GM19468 (cell line): Measurements from ENCODE around the gene POLL.

Experiments
- ATAC-seq: cut with Tn5 transposase; IDR thresholded peaks from one replicate; pipeline ENCODE4 v1.9.1; 2021; ENCODE audit warnings: mild to moderate bottlenecking, moderate library complexity, moderate number of reproducible peaks; ENCODE audit not compliant: unreplicated experiment; ENCODE audit errors: extremely low read depth

The POLL gene

DNA sequence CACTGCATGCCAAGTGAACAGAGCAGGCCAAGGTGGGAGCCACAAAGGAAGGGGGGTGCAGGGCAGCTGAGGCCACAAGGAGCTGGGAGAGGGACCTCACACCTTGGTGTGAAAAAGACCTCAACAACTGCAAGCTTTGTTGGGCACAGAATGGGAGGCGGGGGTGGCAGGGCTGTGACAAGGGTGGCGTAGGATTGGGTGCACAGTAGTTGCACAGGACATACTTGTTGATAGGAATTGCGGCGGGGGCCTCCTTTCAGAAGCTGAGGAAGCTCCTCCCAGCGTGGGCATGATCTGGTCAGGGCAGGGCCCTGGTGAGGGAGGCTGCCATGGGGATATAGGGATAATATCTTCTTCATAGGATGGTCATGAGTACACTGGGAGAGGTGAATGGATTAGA, 25.8 kb downstream of the POLL start:
- ATAC-seq, result no peak

DNA sequence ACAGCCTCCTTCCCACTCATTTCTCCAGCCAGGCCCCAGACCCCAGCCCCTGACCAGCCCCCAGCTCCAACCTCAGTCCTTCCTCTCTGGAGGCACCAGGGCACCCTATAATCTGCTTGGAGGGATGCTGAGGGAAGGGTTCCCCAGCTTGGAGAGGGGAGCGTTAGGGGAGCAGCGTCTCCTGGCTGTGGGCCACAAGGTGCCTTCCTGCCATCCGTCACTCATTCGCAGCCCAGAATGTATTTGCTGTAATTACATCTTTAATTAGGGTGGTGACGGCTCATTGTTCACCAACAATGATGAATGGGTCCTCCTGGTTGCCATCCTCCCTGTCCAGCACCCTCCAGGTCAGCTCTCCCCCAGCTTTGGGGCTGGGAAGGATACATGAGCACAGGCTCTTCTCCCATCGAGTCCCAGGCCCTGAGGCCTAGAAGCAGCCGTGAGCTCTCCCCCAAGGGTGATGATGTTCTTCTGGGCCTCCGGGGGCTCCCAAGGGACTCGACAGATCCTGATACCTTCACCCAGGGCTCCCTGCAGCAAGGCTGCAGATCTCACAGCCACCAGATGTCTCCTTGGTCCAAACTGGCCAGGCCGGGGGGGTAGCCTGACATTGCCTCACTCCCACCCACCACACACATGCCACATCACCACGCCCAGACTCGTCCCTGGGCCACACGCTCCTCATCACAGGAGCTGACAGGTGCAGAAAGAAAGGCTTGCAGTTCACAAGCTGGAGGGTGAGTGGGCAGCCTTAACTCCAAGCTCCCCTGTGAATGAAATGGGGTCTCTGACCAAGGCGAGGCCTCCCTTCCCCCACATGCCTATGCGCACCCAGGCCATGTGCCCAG, 26.8 kb downstream of the POLL start:
- no peak for ATAC-seq

DNA sequence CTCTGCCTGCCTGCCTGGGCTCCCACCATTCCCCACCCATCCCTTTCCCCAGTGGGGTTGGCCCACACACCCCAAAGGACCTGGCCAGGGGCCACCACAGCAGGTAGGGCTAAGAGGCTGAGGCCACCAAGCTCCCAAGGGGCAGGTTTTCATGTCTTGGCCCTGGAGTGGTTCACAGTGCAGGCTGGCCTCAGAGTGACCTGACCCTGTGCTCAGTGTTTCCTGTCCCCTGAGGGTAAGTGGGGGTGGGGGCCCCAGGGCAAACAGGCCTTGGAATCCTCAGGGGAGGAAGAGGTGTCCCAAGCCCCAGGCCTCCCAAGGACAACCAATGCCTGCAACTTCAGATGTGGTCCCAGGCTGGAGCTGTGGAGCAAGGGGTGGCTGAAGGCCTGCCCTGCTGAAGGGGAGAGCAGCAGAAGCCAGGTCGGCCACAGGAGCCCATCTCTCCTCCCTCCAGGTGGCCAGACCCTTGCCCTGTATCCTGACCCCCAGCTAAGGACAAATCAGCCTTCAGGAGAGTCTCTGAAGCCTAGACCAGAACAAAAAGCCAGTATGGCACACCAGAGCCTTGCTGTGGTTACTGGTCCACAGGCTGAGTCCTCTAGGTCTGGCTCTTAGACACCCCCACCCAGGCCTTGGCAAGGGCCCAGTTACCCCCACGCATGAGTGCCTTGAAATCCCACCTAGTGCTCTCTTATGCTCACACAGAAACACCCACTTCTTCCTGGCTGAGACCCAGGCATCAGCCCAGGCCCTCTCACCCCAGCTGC, 27.6 kb downstream of the POLL start:
- no peak for ATAC-seq

DNA sequence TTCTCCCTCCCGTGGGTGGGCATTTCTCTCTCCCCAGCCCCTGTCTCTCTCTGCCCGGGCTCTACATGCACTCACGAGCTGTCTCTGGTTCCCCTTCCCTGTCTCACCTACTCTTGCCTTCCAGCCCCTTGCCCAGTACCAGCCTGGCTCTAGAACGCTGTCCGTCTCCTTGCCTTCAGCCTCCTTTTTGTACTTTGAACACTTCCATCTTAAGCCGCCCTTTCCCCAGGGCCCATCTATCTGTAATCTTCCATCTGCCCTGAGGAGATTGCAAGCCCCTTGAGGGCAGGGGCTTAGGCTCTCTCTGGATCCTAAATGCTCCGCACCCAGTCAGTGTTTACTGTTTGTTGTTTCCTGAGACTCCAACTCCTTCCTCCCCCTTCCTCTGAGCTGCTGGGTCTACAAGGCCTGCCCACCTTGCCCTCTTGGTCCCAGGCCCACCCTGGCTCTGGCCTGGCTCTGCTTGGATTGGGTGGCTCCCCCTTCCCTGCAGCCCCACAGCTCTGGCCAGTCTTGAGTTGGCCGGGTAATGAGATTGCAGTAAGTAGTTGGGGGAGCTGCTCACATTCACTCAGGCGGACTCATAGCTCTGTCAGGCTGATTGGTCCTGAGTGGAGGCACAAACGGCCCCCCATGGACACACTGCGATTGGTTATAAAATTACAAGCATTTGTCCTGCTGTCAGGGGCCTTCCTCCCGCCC, 28.3 kb downstream of the POLL start:
- ATAC-seq, result no peak

DNA sequence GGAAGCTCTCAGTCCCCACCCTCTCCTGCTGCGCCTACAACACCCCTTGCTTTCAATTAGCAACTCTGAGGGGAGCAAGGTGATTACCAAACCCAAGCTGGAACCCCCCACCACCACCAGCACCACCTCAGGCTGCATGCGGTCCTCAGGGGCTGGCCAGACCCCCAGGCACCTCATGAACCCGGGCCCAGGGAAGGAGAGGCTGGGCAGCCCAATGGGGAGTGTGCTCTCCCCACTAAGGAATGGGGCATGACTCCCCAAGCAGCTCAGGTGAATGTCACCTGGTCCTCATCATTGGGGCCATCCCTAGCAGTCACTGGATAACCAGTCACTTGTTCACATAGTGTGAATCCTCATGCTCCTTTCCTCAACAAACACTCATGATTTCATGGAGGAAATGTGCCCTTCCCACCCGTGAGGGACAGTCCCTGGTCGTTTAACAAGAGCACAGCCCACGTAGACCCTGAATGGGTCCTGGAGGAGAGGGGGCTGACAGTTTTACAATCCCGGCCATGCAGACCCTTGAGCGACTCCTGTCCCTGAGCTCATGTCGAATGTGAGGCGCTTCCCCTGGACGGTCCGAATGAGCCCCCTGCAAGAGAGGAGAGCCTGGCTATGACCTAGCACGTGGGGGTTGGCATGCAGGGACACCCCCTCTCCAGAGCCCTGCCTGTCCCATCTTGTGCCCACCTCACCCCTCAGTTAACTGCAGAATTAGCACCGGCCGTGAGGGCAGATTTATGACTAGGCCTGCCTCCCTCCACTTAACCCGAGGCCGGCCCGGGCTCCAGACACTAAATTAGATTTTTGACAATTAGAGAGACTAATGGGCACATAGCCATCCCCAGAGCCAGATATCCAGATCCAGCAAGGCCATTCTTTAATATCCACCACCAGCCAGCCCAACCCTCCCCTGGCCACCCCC, 29.1 kb downstream of the POLL start:
- no peak for ATAC-seq

DNA sequence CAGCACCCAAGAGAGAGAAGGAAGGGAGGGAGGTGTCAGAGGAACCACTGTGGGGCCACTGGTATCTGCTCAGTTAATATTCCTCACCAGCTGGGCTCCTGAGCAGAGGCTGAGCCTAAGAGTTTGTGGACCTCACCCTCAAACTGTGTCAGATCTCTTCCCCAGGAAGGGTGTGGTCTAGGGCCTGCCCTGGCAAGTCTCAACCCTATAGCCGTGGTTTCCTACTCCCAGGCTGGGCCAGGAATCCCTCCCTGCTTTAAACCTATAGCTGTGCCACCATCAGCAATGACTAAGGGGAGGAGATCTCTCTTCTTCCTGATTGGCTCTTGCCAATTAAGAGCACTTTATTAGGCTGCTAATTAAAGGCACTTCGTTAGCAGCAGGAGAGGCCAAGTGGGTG, 29.9 kb downstream of the POLL start:
- no peak for ATAC-seq

DNA sequence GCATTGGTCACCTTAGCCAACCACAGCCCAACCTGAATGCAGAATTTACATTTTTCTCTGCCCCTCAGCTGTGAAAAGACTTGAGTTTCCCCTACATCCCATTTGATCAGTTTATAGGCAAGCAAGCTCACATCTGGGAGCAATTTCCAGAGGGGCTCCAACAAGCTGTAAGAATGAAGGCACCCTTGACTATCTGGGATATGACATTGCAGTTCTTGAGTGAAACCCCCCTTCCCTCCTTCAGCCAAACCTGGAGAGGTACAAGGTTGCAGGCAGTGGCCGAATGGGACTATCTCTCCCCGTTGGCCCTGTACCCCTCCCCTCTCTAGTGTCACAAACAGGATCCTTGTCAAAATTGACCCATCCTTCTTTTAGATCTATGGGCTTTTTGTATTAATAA, 30.5 kb downstream of the POLL start:
- ATAC-seq, result no peak

DNA sequence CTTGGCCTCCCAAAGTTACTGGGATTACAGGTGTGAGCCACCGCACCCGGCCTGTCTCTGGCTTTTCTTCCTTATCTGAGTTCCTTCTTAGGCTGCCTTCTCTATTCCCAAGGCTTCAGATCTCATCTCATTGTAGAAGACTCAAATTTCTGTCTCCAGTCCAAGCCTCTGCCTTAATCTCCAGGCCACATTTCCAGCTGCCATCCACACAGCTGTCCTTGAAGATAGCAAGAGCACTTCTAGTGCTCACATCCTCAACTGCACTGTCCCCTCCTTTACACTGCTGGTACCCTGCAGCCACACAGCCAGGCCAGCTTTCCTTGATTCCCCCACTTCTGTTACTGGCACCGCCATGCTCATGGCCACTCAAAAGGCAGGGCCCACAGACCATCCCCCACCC, 35.6 kb downstream of the POLL start:
- no peak for ATAC-seq

DNA sequence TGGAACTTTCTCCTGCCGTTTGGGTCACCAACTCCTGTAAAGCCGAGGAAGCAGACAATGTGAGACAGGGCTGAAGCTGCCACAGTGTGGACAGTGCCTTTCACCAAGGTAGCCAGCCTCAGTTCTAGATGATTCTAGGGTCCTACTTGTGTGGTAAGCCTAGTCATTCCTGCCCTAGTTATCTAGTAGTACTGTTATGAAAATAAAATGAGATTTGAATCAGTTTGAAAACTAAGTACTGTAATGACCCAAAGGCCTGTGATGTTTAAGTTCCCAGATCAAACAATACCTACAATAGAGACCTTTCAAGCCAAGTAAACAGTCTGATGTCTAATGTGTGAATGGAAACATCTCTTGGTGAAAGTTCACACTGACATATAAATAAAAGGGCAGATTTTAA, 37.1 kb downstream of the POLL start:
- no peak for ATAC-seq

DNA sequence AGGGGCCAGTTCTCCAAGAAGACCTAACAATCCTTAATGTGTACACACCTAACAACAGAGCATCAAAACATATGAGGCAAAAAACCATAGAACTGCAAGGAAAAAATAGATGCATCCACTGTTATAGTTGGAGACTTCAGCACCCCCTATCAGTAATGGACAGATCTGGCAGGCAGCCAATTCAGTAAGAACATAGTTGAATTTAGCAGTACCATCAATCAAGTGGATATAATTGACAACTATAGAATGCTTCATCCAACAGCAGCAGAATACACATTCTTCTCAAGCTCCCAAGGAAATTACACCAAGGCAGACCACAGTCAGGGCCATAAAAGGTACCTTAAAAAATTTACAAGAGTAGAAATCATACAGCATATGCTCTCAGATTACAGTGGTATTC, 42.2 kb downstream of the POLL start:
- no peak for ATAC-seq

DNA sequence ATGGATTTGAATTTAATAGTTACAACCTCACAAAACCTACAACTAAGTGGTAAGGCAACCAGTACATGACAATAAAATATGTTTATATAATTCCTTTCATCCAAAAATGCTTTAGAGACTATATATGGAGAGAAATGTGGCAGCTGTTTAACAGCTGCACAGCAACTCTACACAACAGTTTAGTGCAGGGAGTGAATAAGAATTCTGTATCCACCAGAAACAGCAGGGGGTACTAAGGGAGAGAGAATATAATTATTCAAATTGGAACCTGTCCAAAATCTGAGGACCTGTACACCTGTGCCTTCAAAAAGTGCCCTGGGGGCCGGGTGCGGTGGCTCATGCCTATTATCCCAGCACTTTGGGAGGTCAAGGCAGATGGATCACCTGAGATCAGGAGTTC, 49.6 kb downstream of the POLL start:
- no peak for ATAC-seq

DNA sequence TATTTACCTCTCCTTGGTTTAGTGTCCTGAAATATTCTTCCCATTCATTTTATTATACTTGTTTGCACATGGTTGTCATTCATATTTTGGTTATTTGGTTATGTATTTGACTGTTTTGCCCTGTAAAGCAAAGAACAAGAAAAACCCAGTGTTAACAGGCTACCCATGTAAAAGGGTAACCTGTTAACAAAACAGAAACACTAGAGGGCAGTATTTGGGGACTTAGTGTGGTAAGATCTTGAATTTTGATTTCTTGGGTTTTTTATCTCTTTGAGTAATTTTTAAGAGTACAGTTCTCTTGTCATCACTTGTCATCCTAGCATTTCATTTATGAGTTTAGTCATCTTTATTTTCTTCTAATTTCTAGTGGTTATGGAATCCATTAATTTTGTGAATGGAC, 51.3 kb downstream of the POLL start:
- no peak for ATAC-seq

DNA sequence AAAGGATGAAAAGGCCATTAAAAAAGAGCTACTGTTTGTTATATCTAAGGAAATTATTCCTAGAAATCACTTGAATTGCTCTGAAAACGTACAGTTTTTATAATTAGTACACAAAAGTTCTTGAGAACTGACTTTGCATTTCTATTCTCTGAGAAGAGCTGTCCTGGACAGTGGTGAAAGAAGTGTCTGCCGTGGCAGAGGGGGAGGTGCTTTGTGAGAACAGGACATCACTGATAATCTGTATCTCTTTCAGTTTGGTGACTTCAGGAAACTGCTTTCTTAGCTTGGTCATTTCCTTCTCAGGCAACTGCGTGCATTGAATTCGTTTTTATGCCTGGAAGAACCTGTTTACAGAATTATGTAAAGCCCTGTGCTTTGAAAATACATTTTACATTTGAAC, 52.1 kb downstream of the POLL start:
- no peak for ATAC-seq

DNA sequence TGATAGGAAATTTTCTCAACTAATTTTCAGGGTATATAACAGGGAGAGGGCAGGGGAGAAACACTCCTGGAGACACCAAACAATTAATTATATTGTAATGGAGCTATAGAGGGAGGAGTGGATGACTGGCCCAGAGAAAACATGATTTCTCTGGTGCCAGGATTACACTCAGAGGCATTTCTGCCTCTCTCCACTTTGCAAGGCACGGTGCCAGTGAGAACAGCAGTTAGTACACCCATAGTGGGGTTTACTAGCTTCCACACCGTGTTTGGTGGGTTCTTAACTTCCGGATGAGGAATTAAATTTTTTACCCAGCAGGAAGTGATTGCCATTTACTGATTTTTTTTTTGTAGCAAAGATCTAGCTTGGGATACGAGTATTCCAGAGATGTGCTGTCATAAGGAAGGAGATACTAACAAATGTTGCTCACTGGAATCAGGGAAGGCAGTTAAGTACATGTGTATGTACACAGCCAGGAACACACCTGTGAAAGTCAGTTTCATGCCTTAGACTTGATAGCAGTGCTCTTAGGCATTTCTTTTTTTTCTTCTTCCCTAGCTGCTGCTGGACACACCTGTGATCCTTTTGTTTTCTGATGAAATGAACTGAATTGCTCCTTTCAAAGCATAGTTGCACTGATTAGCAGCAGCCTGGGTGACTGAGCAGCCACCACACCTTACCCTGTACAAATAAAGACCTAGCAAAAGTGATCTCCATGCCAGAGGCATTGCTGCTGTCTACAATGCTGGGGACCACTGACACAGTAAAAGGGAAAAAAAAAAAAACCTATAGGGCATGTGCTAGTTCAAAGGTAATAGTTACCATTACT, 58.1 kb downstream of the POLL start:
- no peak for ATAC-seq

DNA sequence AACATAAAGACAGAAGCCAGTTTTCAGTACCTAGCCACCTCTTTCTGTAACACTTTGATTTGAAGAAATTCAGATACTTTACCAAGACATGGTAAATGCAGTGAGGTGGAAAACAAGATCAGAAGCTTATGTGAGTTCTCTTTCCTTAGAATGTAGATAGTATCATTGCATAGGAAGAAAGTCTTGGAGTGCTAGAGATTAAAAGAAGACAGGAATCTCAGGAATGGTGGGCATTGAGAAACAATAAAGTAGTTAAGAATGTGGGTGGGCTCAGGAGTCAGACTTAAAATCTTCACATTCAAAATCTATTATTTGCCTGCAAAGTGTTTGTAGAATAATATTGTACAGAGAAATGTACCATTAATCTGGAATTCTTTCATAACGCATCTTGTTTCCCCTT, 58.9 kb downstream of the POLL start:
- no peak for ATAC-seq
